ENCODE data around the gene ZNF747. TPM values are rescaled to one million over a fixed set of nuclear protein-coding genes. Genes with fewer than 3 reads are reported as not detected.

ZNF747 gene
- total RNA-seq, 1 donor from 2014 or later = 21.6 TPM

DNA sequence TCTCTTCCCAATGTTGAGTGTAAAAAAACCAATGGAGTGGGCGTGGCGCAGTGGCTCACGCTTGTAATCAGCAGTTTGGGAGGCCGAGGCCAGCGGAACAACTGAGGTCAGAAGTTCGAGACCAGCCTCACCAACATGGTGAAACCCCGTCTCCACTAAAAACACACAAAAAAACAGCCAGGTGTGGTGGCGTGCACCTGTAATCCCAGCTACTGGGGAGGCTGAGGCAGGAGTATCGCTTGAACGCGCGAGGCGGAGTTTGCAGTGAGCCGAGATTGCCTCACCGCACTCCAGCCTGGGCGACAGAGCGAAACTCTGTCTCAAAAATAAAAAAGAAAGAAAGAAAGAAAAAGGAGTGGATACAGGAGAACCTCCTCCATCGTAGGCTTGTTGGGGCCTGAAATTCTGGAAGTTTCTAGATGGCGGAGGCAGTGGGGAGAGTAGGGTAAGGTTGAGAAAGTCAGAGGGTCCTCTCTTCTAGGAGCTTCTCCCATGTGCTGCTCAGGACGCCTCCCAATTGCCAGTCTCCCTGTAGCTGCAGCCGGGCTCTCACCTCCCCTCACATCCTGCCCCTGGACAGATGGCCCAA is 24.2 kb upstream of the ZNF747 start:
- peaks cover 23% of the 10 kb centered on the region for H3K36me3 Mint-ChIP-seq (ENCODE audit: low read depth)

GRCh38 chr16:30557957-30558788 is 23.5 kb upstream of the ZNF747 start, which contains the start of gene ZNF764:
ZNF764 (minus strand) TSS chr16:30558374; CDS start chr16:30558182, 192 bp downstream.
- POLR2A ChIA-PET = interaction anchor here (0.5 to 6.3 kb wide), 40 partner anchors 10 to 492 kb away, joined by 3 to 152 read pairs (median 6); partner anchors contain the start of genes ALDOA, DCTPP1, FBRS and ITGAL
- CTCF ChIA-PET = interaction anchor here (0.9 to 2.5 kb wide), 10 partner anchors 13 to 128 kb away, joined by 3 to 16 read pairs (median 4); partner anchors contain the start of genes DCTPP1, PRR14, ZNF688 and ZNF747
- H3K27ac Mint-ChIP-seq = peak within 1 kb of the TSS; percentile 84
- DNase-seq (peak; percentile 91), ATAC-seq (ENCODE audit: low read depth) (peak; percentile 93)
- peak within 1 kb of the TSS; percentile 83 for H3K4me3 Mint-ChIP-seq
- no peak for TF ChIP-seq CTCF (IDR thresholded peaks at IDR 0.05)
- no peaks in the 10 kb centered on the region for H3K9me3 Mint-ChIP-seq
- intact Hi-C loops (cut with micrococcal nuclease) = loop anchor here (1.0 to 10.0 kb wide), 10 partner anchors 14 to 367 kb away; partner anchors contain the start of genes DCTPP1, FBRS, FBXL19 and PRR14
- H3K4me1 Mint-ChIP-seq = peaks cover 43% of the 10 kb centered on the region
- H3K27me3 Mint-ChIP-seq = no peaks in the 10 kb centered on the region
- H3K36me3 Mint-ChIP-seq (ENCODE audit: low read depth) = peaks cover 31% of the 10 kb centered on the region

More for the DNA sequence above, 24.2 kb upstream of the ZNF747 start:
- ATAC-seq (ENCODE audit: low read depth) = no peak
- ChIA-PET POLR2A (interaction anchor here (0.6 to 6.3 kb wide), 31 partner anchors 9 to 493 kb away, joined by 3 to 152 read pairs (median 6); partner anchors contain the start of genes ALDOA, DCTPP1, FBRS and ITGAL), CTCF (interaction anchor here (0.9 to 2.5 kb wide), 4 partner anchors 13 to 70 kb away, joined by 3 to 16 read pairs (median 8); partner anchors contain the start of genes ZNF688 and ZNF747)
- no peak for TF ChIP-seq CTCF (IDR thresholded peaks at IDR 0.05)
- no peaks in the 10 kb centered on the region for H3K27me3 Mint-ChIP-seq
- H3K4me3 Mint-ChIP-seq = peak overlapping the region; percentile 83
- no peak for DNase-seq
- intact Hi-C loops (cut with micrococcal nuclease) = loop anchor here (1.0 to 10.0 kb wide), 10 partner anchors 13 to 366 kb away; partner anchors contain the start of genes DCTPP1, FBRS, FBXL19 and PRR14
- no peaks in the 10 kb centered on the region for H3K9me3 Mint-ChIP-seq
- H3K4me1 Mint-ChIP-seq = peaks cover 37% of the 10 kb centered on the region
- H3K27ac Mint-ChIP-seq = peak overlapping the region; percentile 84

DNA sequence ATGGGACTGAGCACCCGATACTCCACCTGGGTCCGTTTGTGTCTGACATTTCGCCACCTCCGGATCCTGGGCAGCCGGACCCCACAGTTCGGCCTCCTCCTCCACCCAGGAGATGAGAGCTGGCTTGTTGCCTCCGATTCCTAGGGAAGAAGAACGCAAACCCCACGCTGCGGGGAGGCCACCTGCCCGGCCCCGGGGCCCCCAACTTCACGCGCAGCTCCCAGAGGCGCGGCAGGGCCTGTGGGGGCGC is 23.0 kb upstream of the ZNF747 start:
- intact Hi-C loops (cut with micrococcal nuclease) = loop anchor here (10.0 kb wide), 1 partner anchor 367 kb away; the partner anchor contains the start of gene FBXL19

DNA sequence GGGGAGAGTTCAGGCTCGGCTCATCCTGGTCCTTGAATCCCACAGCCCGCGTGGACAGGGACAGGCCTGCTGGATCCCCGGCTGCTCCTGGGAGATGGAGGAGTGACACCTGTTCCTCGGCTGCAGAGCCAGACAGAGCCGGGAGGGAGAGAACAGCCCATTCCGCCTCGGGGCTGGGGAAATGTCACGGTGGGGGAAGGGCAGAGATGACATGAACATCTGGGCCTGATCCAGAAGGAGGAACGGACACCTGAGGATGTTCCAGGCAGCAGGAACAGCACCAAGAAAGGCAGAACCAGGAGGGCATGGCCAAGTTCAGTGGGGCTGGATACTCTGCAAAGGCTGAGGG is 21.4 kb upstream of the ZNF747 start:
- TF ChIP-seq CTCF (IDR thresholded peaks at IDR 0.05) = no peak
- H3K36me3 Mint-ChIP-seq (ENCODE audit: low read depth) = peaks cover 31% of the 10 kb centered on the region
- ATAC-seq (ENCODE audit: low read depth) (no peak), DNase-seq (no peak)
- H3K9me3 Mint-ChIP-seq = no peaks in the 10 kb centered on the region
- peaks cover 40% of the 10 kb centered on the region for H3K4me1 Mint-ChIP-seq
- ChIA-PET CTCF (no interaction called here), POLR2A (interaction anchor here (1.9 to 6.3 kb wide), 3 partner anchors 15 to 94 kb away, joined by 8 to 152 read pairs (median 135); partner anchors contain the start of genes PRR14, ZNF688 and ZNF747)
- intact Hi-C loops (cut with micrococcal nuclease) = loop anchor here (10.0 kb wide), 1 partner anchor 369 kb away; the partner anchor contains the start of gene FBXL19
- peak overlapping the region; percentile 53 for H3K4me3 Mint-ChIP-seq
- no peaks in the 10 kb centered on the region for H3K27me3 Mint-ChIP-seq
- H3K27ac Mint-ChIP-seq = peak overlapping the region; percentile 35

More for the DNA sequence above, 23.0 kb upstream of the ZNF747 start:
- ChIA-PET POLR2A (interaction anchor here (0.5 to 6.3 kb wide), 27 partner anchors 10 to 492 kb away, joined by 3 to 152 read pairs (median 7); partner anchors contain the start of genes ALDOA, DCTPP1, ITGAL and PHKG2), CTCF (interaction anchor here (0.9 to 2.5 kb wide), 8 partner anchors 22 to 128 kb away, joined by 3 to 16 read pairs (median 4); partner anchors contain the start of genes DCTPP1, PRR14 and ZNF747)
- Mint-ChIP-seq H3K4me1 (peaks cover 46% of the 10 kb centered on the region), H3K36me3 (ENCODE audit: low read depth) (peaks cover 33% of the 10 kb centered on the region), H3K9me3 (no peaks in the 10 kb centered on the region), H3K4me3 (peak overlapping the region; percentile 83), H3K27ac (peak overlapping the region; percentile 84), H3K27me3 (no peaks in the 10 kb centered on the region)
- no peak for DNase-seq
- TF ChIP-seq CTCF (IDR thresholded peaks at IDR 0.05) = no peak
- ATAC-seq (ENCODE audit: low read depth) = no peak

Data from activated B cell treated with CpG ODN at 0.5 μM for 24 hours (primary cell).